GM18526 (cell line): ENCODE results near the gene SLC25A22.

Source experiments
- POLR2A ChIP-seq: IDR thresholded peaks from 3 replicates; pipeline ENCODE4 v1.6.1; 2011; ENCODE audit not compliant: insufficient read length; ENCODE audit errors: extremely low read depth

The SLC25A22 gene

DNA sequence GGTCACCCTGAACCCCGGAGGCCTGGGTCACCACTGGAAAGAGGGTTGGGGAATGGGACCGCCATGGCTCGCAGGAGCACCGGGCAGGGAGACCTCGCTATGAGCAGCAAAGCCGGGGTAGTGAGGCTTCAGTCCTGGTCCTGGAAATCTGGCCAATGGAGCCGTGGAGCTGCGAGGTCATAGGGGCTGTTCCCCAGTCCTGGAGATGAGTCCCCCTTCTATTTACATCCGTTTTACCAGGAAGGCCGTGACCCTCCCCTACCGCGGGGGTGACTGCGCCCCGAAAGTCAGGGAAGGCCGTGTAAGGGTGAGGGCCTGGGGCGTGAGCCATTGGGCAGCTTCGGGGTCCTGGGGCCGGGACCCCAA lies 6.5 kb upstream of the SLC25A22 start:
- TF ChIP-seq POLR2A = no peak

DNA sequence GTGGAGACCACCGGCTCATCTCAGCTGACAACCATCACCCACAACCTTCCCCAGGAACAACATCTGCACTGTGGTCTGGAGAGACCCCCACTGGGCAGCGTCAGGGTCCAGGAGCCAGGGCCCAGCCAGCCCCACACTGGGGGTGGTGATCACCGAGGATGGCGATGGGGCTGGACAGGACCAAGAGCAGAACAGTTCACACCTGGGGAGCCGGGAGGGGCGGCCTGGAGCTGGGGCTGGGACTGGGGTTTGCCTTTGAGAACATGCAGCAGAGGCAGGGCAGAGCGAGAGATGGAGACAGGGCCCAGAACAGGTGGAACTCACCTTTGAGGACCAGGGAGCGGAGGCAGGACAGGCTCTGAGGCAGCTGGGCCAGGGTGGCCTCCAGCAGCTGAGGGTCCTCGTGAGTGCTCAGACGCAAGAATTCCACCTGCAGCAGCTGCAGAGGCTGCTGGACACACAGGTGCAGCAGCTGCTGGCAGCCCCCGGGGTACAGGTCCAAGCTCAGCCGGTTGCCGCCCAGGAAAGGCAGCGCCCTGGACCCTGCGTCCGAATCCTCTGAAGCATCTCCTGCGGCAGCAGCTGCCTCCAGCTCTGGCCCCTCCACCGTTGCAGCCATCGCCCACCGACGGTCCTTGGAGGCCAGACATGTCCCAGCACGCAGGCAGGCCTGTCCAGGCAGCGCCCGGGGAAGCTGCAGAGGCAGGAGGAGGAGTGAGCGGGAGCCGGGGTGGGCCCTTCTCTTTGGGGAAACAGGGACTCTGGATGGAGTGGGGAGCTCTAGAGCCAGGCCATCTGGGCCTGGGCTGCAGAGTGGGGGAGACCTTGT lies 5.9 kb upstream of the SLC25A22 start:
- TF ChIP-seq POLR2A = no peak

DNA sequence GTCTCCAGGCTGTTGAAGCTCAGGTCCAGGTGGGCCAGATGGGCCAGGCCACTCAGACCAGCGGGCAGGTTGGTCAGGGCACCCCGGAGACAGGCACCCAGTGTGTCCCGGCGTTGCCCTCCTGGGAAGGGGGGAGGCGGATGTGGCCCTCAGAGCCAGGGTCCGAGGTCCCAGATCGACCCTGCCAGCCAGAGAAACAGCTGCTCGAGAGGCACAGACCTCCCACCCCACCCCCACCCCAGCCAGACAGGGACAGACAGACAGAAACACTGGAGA lies 5.3 kb upstream of the SLC25A22 start:
- TF ChIP-seq POLR2A = no peak

DNA sequence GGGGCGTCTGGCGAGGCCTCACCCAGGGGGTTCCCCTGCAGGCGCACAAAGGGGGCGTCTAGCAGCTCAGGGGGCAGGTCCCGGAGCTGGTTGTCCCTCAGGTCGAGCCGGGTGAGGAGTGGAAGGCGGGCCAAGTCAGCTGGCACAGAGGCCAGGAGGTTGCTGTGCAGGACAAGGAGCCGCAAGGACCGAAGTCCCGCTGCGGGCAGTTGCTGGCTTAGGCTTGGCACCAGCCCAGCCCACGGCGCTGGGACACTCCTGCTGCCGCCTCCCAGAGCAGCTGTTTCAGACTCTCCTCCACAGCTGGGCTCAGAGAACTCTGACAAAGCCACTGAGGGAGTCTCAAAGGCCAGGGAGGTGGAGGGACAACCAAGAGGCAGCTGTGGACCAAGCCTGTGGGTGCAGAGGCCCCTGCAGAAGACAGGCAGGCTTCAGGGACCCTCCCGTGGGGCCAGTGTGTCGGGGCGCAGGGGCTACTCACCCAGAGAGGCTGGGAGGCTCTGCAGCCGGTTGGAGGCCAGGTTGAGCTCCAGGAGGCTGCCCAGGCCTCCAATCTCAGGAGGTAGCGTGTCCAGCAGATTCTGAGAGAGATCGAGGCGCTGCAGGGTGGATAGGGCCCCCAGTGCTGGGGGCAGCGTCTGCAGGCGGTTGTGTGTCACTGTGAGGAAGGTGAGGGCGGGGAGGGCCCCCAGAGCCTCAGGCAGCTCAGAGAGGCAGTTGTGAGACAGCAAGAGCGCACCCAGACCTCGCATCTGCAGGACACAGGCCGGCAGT lies 4.8 kb upstream of the SLC25A22 start:
- no peak for TF ChIP-seq POLR2A

DNA sequence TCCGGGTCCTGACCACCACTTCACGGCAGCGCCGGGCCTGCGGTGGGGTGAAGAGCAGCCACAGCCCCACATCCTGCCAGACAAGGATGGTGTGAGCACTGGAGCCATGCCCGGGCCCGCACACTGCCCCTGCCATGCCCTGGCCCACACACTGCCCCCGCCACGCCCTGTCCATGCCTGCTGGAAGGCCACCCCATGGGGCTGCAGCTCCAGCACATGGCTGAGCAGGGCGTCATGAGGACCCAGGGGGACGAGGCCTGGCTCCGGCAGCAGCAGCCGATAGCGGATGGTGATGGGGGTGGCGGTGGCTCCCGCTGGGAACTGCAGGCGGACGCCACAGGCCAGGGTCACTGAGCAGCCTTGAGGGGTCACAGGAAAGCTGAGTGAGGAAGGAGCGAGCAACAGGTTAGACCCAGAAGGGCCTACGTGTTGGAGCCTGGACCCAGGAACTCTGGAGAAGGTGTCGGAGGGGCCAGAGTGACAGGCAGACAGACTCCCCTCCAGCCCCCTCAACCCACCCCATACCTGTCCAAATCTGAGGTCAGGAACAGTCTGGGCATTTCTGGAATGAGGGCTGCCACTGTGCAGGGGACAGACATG lies 4.0 kb upstream of the SLC25A22 start:
- no peak for TF ChIP-seq POLR2A

DNA sequence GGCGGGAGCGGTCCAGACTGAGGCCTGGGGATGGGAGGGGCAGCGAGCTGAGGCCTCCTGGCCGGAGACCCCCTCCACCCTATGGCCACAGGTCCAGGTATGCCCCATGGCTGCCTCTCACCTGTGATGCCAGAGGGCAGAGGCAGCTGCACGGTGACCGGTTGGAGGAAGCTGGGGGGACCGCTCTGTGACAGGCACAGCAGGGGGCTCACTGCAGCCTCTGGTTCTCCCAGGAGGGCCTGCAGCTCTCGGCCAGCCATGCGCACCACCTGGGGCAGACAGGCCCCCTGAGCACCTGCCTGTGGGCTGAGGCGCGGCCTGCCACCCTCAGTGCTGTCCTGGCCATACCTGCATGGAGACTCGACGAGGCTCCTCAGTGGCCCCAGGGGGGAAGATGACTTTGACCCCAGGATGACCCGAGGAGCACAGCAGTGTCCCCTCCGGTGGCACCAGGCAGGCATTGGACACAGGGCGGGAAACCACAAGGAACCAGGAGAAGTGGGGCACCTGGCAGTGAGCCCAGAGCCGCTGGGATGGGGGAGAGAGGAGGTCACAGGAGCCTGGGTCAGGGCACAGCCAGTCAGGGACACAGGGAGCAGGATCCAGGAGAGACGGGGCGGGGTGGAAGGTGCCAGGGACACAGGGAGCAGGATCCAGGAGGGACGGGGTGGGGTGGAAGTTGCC lies 3.2 kb upstream of the SLC25A22 start:
- TF ChIP-seq POLR2A = no peak

DNA sequence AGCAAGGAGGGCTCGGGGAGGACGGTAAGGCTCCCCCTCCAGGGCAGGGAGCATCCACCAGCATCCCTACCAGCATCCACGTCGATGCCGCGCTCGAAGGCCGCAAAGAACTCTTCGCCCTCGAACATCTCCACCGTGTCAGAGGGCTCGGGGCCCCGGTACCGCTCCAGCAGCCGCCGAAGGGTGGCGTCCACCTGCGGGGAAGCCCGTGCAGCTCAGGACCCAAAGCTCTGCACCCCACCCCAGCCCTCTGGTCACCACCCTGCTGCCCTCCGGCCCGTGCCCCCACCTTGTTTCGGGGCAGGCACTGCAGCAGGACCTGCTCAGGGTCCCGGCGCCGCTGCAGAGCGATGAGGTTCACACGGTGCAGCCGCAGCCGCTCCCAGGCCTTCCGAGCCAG lies 2.4 kb upstream of the SLC25A22 start:
- TF ChIP-seq POLR2A = no peak

DNA sequence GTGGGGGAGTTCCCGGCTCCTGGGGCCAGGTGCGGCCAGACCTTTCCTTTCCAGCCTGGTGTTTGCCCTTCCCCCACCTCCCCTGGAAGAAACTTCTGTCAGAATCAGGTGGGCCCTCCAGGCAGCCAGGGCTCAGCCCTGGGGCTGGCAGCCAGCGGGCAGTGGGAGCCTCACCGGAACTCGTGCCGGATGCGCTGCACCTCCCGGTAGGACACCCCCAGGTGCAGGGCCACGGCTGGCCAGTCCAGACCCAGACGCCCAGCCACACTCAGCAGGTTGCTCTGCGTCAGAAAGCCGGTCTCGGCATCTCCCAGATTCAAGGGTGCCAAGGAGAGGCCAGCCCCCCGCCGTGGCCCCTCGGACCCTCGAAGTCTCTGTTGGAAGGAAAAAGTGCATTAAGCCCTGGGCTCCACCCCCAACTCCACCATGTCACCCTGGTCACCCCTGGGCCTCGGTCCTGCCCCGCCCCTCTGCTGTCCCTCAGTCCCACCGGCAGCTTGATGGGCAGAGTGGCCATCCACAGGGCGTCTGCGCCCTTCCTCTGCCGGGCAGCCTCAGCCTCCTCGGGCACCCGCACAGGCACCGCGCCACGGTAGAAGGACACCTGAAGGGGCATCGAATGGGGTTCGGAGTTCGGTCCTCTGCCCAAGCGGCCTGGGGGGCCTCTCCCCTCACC lies 1.7 kb upstream of the SLC25A22 start:
- no peak for TF ChIP-seq POLR2A

DNA sequence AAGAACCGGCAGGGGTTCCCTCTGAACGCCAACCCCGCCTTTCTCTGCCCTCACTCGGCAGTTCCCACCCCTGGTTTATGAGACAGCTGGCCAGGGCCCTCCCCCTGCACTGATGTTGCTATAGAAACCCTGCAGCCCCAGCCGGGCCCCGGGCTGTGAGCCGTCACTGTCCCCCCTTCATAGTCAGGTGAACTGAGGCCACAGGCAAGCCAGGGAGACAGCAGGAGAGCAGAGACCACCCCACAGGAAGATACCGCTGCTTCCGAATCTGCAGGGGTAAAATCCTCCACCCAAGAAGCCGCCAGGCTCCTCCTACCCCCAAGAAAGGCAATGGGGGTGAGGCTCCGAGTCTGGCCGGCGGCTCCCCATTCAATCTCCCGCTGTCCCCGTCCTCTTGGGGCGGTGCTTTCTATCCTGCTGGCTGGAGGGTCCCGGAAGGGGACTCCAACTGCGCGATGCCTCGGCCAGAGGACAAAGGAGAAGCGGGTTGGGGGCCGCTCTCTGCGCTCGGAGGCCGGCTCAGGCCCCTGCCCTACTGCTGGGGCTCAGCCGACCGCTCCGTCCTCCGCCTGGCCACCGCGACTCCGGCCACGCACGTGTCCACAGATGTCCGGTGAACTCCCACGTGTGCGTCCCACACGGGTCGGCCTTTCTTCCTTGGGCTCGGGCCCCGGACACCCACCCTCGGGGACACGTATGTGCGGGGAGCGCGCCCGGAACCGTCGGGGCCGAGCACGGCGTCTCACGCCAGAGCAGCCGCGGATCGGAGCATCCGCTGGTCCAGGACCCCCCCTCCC lies 587 bp downstream of the SLC25A22 start:
- TF ChIP-seq POLR2A = no peak

DNA sequence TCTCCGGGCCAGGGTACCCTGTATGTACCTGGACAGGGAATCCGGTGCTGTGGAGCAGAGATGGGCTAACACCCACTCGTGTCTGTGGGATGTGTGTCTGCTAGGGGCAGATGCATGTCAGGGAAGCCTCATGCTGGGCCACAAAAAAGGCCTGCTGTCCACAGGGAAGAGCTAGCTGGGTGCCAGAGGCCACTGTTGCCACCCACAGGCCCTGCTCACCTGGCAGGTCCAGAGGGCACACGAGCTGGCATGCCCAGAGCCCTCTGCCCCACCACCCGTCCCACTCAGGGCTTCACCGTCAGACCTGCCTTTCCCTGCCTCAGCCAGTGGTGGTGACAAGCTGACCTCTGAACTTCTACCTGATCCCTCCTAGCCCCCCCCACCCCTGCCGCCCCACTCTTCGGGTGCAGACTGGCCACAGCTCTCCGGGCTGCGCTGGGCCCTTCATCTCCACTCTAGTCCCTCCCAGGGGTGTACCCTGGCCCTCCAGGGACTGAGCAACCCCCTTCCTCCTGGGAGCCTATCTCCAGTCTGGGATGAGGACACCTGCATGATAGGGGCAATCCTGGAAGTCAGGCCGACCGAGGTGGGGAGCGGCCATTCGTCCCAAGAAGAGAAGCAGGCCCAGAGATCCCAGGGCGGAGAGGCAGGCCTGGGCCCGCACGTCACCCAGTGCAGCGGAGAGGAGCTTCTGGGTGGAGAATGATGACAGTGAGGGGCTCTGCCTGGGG lies 1.4 kb downstream of the SLC25A22 start:
- peak; percentile 3 for TF ChIP-seq POLR2A

DNA sequence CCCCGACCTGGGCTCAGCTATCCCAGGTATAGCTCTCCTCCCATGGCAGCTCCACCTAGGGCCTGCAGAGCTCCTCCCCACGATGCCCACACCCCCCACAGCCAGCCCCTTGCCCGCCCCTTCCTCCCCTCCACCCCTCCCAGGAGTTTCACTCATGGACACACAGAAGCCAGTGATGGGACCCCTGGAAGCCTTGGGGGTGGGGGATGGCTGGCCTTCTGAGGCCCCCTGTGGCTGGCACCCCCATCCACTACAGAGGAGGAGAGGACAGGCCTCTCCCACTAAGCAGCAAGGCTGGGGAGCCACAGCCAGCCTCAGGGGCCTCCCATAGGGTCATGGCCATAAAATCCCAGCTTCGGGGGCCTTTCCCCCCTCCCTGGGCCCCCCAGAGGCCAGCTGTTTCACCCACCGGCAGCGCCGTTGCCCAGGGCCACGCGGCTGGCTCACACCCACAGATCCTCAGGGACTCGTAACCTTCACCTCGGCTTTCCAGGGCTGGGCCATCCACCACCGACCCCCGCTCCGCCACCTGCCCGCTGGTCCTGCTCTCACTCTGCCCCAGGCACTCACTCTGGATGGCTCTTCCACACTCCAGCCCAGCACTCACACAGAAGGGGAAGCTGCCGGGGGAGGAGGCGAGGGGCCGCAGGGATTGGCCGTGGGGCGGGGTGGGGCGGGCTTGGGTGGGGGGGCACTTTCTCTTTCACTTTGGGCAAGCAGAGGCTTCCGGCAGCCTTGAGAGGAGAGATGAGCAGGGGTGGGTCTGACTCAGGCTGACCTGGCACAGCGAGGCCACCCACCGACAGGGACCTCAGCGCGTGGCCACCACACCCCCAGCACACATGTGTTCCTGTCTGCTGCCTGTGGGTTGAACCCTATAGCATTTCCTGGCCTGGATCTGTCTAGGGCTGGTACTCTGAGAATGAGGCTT lies 2.2 kb downstream of the SLC25A22 start:
- peak; percentile 49 for TF ChIP-seq POLR2A

DNA sequence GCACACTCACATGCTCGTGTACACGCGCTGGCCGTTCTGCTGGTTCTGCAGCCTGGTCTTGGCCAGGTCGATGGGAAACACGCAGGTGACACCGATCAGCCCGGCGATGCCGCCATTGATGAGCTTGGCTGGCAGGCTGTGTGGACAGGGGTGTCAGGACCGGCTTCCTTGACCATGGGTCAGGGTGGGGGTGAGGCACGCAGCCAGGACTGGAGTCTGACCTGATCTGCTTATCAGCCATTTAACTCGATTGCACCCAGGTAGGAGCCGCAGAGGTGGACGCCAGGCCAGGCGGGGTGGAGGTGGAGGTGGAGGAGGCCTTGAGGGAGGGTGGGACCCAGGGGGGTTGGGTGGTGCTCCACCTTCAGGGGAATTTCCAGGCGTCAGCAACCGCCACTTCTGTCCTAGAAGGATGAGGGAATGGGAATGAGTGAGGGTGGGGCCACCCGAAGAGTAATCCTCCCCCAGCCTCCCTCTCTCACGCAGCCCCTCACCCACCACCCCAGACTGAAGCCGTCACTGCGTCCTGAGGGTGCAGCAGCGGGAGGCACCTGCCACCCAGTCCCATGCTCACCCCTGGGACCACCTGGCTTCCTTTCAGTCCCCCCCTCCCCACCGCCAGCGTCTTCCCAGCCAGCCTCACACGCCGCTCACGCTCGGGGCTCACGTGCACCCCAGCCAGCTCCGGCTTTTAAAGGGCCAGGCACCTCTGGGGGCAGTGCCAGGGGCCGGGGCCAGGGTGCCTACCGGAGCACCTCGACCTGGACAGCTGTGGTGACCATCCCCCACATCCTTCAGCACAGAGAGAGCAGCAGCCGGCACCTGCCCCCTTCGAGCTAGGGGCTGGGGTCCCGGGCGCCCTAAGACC lies 3.1 kb downstream of the SLC25A22 start:
- no peak for TF ChIP-seq POLR2A
